GM12864 (cell line): Measurements from ENCODE around the gene DHX36.

Experiments
- DNase-seq: peaks from one replicate; pipeline ENCODE4 v3.0.0-alpha.2; 2011; ENCODE audit warnings: low read depth
- H3K4me3 ChIP-seq: 2 replicates; pipeline ENCODE4 v1.5.1; 2011; ENCODE audit warnings: mild to moderate bottlenecking, low read depth, low read length, control low read depth
- TF ChIP-seq, protein P1 (sequence below): IDR thresholded peaks from 2 replicates; pipeline ENCODE4 v1.5.1; 2011; ENCODE audit warnings: low read depth, mild to moderate bottlenecking, moderate library complexity, low read length, control low read depth, inconsistent platforms; ENCODE audit errors: missing control alignments

The DHX36 gene

DNA sequence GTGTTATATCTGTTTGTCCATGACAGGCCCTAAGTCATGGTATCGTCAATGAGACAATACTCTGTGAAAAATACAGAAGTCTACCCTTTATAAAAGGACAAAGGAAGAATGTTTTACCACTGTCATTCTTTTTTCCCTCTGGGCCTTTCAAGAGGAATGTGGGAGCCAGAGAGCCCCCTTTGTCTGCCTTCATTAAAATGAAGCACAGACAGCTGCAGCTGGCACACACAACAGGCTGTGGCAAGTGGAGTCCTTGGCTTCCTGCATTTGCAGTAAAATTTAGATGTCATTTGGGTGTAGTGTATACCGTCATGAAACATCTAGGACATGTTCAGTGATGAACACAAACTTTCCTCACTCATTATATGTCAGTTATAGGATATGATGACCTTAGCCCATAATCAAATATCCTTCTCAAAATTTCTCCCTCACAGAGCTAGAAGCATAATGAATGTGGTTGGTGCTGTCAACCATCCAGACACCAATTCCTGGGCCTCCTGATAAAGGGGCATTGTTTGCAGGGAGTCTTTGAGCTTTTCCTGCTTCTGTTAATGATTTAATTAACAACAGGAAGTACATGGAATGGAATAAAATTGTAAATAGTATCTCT, 76.4 kb downstream of the DHX36 start:
- TF ChIP-seq, protein P1, sequence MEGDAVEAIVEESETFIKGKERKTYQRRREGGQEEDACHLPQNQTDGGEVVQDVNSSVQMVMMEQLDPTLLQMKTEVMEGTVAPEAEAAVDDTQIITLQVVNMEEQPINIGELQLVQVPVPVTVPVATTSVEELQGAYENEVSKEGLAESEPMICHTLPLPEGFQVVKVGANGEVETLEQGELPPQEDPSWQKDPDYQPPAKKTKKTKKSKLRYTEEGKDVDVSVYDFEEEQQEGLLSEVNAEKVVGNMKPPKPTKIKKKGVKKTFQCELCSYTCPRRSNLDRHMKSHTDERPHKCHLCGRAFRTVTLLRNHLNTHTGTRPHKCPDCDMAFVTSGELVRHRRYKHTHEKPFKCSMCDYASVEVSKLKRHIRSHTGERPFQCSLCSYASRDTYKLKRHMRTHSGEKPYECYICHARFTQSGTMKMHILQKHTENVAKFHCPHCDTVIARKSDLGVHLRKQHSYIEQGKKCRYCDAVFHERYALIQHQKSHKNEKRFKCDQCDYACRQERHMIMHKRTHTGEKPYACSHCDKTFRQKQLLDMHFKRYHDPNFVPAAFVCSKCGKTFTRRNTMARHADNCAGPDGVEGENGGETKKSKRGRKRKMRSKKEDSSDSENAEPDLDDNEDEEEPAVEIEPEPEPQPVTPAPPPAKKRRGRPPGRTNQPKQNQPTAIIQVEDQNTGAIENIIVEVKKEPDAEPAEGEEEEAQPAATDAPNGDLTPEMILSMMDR = no peak
- DNase-seq = no peak
- H3K4me3 ChIP-seq = no peak overlapping the region

DNA sequence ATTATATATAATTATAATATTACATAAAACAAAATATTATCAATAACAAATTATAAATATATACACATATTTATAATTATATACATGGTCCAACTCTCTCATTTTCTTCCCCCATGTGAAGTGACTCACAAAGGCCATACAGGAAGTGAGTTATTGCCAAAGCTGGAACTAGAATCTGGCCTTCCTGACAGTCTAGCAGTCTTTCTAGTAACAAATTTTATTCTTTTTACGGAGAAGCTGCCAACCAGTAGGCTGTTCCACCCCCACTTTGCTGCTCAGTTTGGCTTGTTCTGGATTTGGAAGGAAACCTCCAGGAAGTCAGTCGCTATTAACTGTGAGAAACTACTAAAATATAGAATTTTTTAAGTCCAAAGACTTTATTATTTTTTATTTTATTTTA, 79.6 kb downstream of the DHX36 start:
- no peak overlapping the region for H3K4me3 ChIP-seq
- no peak for DNase-seq
- TF ChIP-seq, protein P1 = no peak

DNA sequence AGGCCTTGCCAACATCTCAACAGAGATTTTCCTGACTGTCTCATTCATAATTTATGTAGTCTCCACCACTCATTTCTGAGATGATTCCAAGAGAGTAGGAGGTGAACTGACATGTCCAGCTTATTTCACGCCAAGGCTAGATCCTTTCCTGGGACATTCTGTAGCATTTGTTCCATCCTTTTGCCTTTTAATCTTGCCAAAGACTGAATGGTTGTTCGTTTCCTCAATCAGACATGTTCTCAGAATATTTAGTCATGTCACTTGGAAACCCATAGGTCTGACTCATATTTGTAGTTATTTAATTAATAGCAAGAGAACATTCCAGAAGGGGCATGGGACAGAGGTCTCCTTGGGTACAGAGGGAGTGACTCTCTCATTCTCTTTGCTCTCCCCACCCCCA, 80.9 kb downstream of the DHX36 start:
- TF ChIP-seq, protein P1 = no peak
- no peak for DNase-seq
- no peak overlapping the region for H3K4me3 ChIP-seq

DNA sequence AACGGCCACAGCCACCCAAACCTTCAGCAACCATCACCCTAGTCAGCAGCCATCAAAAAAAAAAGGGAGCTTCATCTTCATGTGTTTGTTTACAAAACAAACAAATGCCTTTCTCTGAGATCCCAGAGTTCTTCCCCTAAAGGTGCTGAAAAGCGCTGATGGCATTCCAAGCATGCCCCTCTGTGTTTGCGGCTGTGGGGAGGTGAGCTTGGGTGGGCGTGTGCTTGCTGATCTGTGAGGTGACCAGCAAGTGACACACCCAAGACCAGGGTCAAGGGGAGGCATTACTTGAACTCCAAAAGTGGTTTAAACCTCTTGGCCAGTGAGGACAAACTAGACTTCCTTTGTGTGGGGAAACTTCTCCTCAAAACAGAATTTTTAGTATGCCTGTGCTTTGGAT, 81.5 kb downstream of the DHX36 start:
- H3K4me3 ChIP-seq = no peak overlapping the region
- TF ChIP-seq, protein P1 = no peak
- no peak for DNase-seq

DNA sequence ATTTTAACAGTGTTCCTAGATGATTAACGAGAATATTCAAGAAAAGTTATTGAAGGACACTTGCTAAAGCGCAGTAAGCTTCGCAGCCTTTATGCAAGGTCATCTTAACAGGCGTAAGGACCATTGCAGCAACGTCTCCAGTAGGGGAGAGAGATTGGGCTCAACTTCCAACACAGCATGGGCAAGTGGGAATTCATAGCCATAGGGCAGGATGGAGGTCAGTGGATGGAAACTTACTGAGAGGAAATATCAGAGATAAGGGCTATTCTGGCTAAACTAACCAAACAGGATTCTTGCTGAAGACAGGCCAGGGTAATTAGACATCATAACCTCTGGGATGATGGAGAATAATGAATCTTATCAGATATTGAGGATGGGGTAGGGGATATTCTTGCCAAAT, 82.8 kb downstream of the DHX36 start:
- TF ChIP-seq, protein P1 = no peak
- no peak overlapping the region for H3K4me3 ChIP-seq
- DNase-seq = no peak

DNA sequence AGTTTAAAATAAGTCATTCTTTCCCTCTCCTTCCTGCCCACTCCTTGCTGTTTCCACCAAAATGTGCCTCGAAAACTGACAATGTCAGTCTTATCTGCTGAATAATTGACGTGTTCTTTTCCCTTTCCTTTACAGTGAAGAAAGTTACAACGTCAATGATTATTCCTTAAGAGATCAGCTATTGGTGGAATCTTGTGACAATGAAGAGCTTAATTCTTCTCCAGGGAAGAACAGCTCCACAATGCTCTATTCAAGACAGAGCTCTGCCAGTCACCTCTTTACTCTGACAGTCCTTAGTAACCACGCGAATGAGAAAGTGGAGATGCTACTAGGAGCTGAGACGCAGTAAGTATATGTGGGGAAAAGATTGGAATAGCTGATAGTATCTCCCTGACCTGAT, 84.1 kb downstream of the DHX36 start:
- no peak for DNase-seq
- TF ChIP-seq, protein P1 = no peak
- H3K4me3 ChIP-seq = no peak overlapping the region

DNA sequence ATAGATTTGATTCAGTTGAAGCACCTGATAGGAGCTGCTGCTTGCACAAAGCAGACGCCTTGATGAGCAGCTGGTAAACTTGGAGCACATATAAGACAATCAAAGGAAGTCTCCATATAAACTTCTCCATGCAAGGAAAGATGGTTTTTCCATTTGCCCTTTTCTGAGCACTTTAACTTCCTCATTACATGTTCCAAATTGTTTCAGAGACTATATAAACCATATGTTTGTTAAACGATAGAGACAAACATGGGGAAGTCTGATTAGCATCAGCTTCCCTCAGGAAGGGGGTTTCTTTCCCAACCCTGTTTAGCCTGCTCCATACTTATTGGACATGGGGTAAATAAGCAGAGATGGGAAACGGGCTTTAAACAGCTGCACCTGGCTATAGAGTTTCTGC, 88.0 kb downstream of the DHX36 start:
- TF ChIP-seq, protein P1 = no peak
- H3K4me3 ChIP-seq = no peak overlapping the region
- DNase-seq = no peak
